ENCODE data around the gene CACNA1C. TPM values are rescaled to one million over a fixed set of nuclear protein-coding genes. Genes with fewer than 3 reads are reported as not detected.

The CACNA1C gene
- total RNA-seq, 2 donors from 2014 or later: 0.86 to 6.3 TPM

DNA sequence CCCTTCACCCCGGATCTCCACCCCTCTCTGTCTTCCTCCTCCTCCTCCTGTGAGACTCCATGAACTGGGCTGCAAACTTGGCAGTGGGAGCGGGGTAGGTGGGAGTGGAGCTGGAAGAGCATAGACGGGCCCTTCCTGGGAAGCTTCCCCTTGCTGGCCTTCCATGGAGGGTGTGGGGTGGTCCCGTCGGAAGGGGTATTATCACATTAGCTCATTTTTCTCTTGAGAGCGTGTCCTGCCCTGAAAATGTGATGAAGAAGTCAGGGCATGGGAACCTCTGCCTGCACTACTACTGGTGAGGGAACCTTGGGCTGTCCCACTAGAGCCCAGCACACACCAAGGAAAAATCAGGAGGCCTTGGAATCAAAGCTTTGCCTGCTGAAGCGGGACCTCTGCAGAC, 66.5 kb downstream of the CACNA1C start:
- Histone ChIP-seq H3K9me3 (ENCODE audit: control insufficient read depth, low read length) (no peaks in the 10 kb centered on the region), H3K9ac (ENCODE audit: extremely low read depth, low read length, poor library complexity, severe bottlenecking) (no peak overlapping the region), H3K4me3 (ENCODE audit: low read length) (no peak overlapping the region), H3K4me1 (ENCODE audit: control insufficient read depth, insufficient read depth, low read length) (no peaks in the 10 kb centered on the region), H3K36me3 (ENCODE audit: control insufficient read depth, insufficient read depth, low read length) (no peaks in the 10 kb centered on the region), H3K27me3 (ENCODE audit: control insufficient read depth, insufficient read depth, low read length, poor library complexity, severe bottlenecking) (no peaks in the 10 kb centered on the region), H3K27ac (ENCODE audit: low read depth, low read length) (no peak overlapping the region)
- H3K27me3 Mint-ChIP-seq (ENCODE audit: insufficient read depth): no peaks in the 10 kb centered on the region
- no peak overlapping the region for H3K4me3 Mint-ChIP-seq
- no peak overlapping the region for H3K27ac Mint-ChIP-seq
- DNase-seq: no peak
- H3K36me3 Mint-ChIP-seq (ENCODE audit: low read depth): no peaks in the 10 kb centered on the region
- no peaks in the 10 kb centered on the region for H3K9me3 Mint-ChIP-seq
- 95 to 100% methylated on average over 4 to 7 of the region's 7 CpGs for WGBS, 2 experiments (ENCODE audit: insufficient coverage in 1 of 2, insufficient read length in 1 of 2)
- TF ChIP-seq, protein P1, sequence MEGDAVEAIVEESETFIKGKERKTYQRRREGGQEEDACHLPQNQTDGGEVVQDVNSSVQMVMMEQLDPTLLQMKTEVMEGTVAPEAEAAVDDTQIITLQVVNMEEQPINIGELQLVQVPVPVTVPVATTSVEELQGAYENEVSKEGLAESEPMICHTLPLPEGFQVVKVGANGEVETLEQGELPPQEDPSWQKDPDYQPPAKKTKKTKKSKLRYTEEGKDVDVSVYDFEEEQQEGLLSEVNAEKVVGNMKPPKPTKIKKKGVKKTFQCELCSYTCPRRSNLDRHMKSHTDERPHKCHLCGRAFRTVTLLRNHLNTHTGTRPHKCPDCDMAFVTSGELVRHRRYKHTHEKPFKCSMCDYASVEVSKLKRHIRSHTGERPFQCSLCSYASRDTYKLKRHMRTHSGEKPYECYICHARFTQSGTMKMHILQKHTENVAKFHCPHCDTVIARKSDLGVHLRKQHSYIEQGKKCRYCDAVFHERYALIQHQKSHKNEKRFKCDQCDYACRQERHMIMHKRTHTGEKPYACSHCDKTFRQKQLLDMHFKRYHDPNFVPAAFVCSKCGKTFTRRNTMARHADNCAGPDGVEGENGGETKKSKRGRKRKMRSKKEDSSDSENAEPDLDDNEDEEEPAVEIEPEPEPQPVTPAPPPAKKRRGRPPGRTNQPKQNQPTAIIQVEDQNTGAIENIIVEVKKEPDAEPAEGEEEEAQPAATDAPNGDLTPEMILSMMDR (conservative IDR thresholded peaks at IDR 0.05): no peak
- H3K4me1 Mint-ChIP-seq: no peaks in the 10 kb centered on the region

DNA sequence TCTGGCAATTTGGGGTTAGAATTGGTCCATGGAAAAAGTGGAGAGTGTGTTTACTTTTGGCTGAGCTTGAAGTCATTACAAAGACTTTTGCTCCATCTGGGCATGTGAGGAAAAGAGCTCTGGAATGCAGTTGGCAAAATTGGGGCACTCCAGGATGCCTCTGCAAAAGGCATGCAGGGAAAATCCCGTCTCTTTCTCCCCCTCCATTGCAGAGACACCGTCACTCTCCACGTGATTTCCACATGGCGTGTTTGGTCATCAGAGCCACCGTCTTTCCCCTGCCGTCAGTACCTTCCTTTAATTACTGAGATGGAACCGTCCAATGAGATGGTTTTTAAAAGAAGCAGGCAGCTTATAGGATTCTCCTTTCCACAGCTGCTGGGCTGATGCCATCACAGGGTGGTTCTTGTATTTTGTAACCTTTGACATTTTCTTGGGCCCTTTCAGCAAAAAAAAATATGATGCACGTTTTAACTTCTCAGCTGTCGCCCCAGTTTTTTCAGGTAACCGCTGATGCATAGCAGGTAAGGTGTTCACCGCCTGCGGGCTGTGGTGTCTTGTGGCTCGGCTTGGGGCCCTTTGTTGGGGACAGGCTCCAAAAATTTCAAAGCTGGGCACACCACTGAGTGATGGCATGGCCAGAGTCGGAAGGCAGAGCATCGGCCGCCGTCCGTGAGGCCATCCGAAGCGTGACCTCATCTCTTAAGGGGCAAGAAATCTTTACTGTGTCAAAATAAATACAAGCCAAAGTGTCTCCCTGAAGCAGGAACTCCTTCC, 68.4 kb downstream of the CACNA1C start:
- Histone ChIP-seq H3K27ac (ENCODE audit: low read depth, low read length) (no peak overlapping the region), H3K4me3 (ENCODE audit: low read length) (no peak overlapping the region), H3K9me3 (ENCODE audit: control insufficient read depth, low read length) (no peaks in the 10 kb centered on the region), H3K36me3 (ENCODE audit: control insufficient read depth, insufficient read depth, low read length) (no peaks in the 10 kb centered on the region), H3K9ac (ENCODE audit: extremely low read depth, low read length, poor library complexity, severe bottlenecking) (no peak overlapping the region), H3K27me3 (ENCODE audit: control insufficient read depth, insufficient read depth, low read length, poor library complexity, severe bottlenecking) (no peaks in the 10 kb centered on the region), H3K4me1 (ENCODE audit: control insufficient read depth, insufficient read depth, low read length) (no peaks in the 10 kb centered on the region)
- Mint-ChIP-seq H3K4me1 (no peaks in the 10 kb centered on the region), H3K9me3 (no peaks in the 10 kb centered on the region), H3K36me3 (ENCODE audit: low read depth) (no peaks in the 10 kb centered on the region), H3K27me3 (ENCODE audit: insufficient read depth) (no peaks in the 10 kb centered on the region), H3K4me3 (no peak overlapping the region), H3K27ac (no peak overlapping the region)
- DNase-seq: no peak
- TF ChIP-seq, protein P1 (conservative IDR thresholded peaks at IDR 0.05): no peak
- WGBS, 2 experiments (ENCODE audit: insufficient coverage in 1 of 2, insufficient read length in 1 of 2): 94 to 95% methylated on average over 19 to 20 of the region's 20 CpGs

DNA sequence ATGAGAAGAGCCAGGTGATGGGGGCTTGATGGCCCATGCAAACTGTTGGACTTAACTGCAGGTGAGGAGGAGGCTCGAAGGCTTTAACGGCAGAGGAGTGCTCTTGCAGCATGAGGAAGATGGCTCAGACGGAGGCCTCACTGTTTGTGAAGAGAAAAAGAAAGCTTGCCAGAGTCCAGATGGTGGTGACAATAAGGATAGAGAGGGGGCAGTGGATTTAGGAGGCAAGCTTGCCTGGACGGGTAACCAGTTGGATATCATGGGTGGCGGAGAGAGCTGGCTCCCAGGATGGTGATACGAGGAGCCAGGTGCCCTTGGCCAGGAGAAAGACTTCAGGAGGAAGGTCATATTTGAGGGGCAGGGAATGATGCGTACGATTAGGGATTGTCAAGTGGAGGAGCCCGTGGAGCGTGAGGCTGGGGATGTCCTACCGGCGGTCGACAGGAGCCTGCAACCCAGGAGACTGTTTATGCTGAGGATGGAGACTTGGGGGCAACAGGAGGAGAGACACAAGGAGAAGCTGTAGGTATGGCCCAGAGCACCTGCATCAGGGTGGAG, 71.8 kb downstream of the CACNA1C start:
- no peak for DNase-seq
- H3K4me1 ChIP-seq (ENCODE audit: control insufficient read depth, insufficient read depth, low read length): no peaks in the 10 kb centered on the region
- peaks cover 8% of the 10 kb centered on the region for H3K4me1 Mint-ChIP-seq
- TF ChIP-seq, protein P1 (conservative IDR thresholded peaks at IDR 0.05): no peak
- H3K9me3 ChIP-seq (ENCODE audit: control insufficient read depth, low read length): no peaks in the 10 kb centered on the region
- no peak overlapping the region for H3K27ac ChIP-seq (ENCODE audit: low read depth, low read length)
- 89 to 92% methylated on average over 9 to 13 of the region's 13 CpGs for WGBS, 2 experiments (ENCODE audit: insufficient coverage in 1 of 2, insufficient read length in 1 of 2)
- peaks cover 2% of the 10 kb centered on the region for H3K27me3 Mint-ChIP-seq (ENCODE audit: insufficient read depth)
- H3K27ac Mint-ChIP-seq: no peak overlapping the region
- no peaks in the 10 kb centered on the region for H3K36me3 ChIP-seq (ENCODE audit: control insufficient read depth, insufficient read depth, low read length)
- no peaks in the 10 kb centered on the region for H3K36me3 Mint-ChIP-seq (ENCODE audit: low read depth)
- H3K4me3 Mint-ChIP-seq: no peak overlapping the region
- no peak overlapping the region for H3K4me3 ChIP-seq (ENCODE audit: low read length)
- no peaks in the 10 kb centered on the region for H3K27me3 ChIP-seq (ENCODE audit: control insufficient read depth, insufficient read depth, low read length, poor library complexity, severe bottlenecking)
- H3K9ac ChIP-seq (ENCODE audit: extremely low read depth, low read length, poor library complexity, severe bottlenecking): no peak overlapping the region
- H3K9me3 Mint-ChIP-seq: no peaks in the 10 kb centered on the region

All from endodermal cell (in vitro differentiated cells).